Measurements from ENCODE around the gene ZNRF4.
"Not testable (repeated sequence)": the region's sequence is repeated elsewhere in the genome, so short reads cannot be mapped to it uniquely, and the experiment has no call there.

The ZNRF4 gene

DNA sequence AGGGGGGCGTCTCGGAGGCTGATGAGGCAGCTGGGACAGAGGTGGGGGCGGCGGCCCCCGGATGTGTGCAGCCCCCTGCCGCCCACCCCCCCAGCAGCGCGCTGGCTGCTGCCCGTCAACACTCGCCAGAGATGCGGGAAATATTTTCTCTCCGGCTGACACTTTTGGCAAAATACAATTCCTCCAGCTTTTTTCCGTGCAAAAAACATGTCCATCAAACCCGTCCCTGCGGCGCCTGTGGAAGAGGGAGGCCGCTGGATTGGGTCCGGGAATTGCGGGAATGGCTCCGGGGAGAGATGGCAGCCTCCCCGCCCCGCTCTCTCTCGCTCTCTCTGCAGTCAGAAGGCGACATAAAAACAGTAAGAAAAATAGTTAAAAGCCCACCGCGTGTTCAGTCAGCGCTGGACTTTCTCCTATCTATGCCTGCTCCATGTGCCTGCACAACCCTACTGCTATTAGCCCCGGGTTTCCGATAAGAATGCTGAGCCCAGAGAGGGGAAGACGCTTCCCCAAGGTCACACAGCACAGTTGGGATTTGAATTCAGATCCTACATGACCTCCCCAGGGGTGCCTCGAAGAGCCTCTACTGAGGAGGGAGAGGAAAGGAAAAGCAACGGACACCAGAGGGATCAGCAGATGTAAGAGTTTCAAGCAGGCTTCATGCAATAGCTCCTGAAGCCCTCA, 23.2 kb downstream of the ZNRF4 start:
- DNase-seq = no peak

DNA sequence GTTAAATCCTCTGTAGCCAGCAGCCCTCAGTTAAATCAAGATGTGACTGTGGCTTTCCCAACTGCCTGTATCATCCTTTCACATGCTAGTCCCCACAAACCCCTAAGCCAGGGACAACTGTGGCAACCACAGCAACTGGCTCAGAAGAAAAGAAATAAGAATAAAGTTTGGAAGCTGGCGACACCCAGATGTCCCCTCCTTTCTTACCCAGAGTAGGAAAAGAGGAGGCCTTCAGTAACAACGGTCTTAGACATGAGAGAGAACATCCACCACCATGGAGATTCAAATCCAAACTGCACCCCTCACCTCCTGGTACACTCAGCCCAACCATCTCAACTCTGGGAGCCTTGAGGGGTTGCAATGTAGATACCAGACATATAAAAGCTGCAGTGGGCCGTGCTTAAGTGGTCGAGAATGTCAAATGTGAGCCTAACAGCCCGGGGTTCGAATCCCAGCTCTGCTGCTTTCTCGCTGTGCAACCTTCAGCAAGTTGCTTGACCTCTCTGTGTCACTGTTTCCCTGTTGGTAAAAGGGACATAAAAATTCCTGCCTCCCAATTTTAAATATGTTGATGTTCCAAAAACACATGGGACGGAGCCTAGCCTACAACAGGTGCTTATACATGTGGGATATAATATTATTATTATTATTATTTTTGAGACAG, 23.8 kb downstream of the ZNRF4 start:
- DNase-seq = no peak

DNA sequence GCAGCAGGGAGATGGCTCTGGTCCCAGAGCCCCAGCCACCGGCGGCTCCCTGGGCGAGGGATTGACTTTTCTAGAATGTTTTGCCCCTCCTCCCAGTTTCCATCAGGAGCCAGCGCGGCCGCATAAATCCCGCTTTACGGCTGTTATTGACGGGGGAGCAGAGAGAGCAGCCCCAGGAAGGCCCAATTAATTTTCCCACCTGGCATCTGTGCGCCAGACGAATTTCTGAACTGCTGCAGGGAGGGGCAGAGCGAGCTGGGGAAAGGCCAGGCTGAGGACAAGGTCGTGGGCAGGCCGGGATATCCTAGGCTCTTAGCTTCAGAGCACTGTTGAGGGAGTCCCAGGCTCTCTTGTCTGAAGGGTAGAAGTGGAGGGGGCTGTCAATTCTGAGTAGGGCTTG, 24.7 kb downstream of the ZNRF4 start:
- DNase-seq = no peak

DNA sequence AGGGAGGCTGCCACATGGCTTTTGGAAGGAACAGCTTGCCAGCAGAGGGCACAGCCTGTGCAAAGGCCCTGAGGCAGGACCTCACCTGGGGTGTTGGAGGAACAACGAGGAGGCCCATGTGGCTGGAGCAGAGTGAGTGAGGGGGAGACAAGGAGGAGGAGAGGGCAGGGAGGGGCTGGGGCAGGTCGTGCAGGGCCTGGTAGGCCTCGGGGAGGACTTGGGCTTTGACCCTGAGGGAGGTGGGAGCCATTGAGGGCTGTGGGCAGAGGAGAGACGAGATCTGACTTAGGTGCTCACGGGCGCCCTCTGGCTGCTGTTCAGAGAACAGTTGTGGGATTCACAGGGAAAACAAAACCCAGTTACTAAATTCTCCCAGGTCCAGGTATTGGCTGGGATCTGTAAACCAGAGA, 25.2 kb downstream of the ZNRF4 start:
- DNase-seq = no peak

DNA sequence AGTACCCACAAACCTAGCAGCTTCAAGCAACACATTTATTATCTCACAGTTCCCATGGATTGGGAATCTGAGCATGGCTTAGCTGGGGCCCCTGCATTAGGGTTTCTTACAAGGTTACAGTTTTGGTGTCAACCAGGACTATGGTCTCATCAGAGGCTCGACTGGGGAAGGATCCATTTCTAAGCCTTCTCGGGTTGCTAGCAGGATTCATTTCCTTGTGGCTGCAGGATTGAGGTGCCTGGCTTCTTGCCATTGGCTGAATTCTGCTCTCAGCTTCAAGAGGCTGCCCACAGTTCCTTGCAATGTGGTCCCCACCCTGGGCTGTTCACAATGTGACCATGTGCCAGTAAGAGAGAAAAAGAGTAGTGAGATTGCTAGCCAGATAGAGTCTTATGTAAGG, 26.7 kb downstream of the ZNRF4 start:
- no peak for DNase-seq

DNA sequence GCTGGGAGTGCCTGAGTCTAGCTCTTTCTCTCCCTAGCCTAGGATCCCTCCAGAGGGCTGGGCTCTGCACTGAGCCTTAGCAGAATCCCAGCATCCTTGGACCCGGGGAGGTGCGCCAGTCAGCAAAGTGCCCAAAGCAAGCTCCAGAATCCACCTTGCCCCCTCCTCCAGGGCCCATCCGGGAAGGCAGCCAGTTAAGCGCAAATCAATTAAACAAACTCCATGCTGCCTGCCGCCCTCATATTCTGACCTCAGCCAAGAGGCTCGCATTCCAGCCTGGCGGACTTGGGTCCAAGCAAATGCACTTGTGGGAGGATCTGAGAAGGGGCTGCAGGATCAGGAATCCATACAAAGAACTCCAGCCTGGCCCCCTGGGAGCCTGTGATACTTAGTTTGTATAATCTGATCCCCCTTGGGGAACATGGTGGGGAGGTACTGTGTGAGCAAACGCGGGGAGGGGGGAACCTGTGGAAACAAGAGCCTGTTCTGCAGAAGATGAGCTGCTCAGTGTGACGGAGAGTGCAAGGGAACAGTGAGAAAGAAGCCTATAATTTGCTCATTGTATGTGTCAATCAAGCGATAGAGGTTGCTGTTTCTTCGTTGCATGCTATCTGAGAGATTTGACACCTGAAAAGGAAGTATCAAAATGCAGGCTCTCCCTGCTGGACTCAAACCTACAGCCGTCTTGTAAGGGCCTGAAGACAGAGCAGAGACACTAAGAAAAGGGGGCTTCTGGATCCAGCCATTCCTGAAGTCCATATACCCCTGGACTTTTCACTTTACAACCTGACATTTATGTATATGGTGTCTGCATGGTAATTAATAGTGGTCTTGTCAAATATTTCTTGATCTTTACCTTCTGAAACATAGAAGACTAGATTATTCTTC, 29.4 kb downstream of the ZNRF4 start:
- DNase-seq = no peak

DNA sequence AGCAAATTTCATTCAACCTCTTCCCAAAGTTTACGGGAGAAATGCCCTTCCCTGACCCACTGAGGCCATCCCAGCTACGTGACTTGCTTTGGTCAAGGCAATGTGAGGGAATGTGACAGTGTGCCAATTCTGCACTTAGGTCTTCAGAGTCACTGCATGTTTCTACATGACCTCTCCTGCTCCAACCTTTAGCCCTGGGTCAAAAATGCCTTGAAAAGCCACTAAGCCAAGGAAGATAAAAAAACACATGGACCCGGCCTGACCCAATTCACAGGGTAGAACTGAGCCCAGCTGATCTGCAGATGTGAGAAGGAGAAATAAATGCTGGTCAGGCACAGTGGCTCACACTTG, 30.0 kb downstream of the ZNRF4 start:
- DNase-seq = no peak

DNA sequence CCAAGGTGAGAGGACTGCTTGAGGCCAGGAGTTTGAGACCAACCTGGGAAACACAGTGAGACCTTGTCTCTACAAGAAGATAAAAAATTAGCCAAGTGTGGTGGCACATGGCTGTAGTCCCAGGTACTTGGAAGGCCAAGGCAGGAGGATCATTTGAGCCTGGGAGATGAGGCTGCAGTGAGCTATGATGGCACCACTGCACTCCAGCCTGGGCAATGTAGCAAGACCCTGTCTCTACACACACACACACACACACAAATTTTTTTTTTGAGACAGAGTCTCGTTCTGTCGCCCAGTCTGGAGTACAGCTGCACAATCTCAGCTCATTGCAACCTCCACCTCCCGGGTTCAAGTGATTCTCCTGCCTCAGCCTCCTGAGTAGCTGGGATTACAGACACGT, 30.4 kb downstream of the ZNRF4 start:
- DNase-seq = not testable (repeated sequence)

DNA sequence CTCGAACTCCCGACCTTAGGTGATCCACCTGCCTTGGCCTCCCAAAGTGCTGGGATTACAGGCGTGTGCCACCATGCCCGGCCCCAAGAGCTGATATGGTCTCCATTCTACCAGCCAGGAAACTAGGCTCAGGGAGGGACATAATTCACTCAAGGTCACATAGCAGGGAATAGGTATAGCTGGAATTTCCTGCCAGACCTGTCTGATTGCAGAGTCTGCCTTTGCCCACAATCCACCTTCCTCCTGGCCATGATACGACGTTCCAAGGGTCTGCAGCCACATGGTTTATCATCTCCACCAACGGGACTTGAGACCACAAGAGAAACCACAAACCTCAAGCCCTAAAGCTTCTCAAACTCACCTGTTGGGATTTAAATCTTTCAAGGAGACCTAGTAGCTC, 32.0 kb downstream of the ZNRF4 start:
- peak; percentile 71 for DNase-seq

DNA sequence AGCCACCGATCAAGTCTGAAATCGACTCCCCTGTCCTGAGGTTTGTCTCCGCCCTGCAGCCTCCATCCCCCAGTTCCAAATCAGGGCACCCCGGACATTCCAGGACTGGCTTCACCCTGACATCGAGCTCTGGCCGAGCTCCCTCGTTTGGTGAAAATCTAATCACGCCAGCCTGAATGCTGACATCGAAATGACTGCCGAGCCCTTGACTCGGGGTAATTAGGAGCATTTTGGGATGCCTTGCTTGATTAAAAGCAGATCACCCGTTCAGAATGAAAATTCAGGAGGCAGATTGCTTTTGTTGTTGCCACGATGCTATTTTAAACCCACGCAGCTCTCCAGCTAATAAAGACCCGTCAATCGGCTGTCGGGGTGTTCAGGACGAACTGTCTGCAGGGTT, 34.3 kb downstream of the ZNRF4 start:
- DNase-seq = no peak

DNA sequence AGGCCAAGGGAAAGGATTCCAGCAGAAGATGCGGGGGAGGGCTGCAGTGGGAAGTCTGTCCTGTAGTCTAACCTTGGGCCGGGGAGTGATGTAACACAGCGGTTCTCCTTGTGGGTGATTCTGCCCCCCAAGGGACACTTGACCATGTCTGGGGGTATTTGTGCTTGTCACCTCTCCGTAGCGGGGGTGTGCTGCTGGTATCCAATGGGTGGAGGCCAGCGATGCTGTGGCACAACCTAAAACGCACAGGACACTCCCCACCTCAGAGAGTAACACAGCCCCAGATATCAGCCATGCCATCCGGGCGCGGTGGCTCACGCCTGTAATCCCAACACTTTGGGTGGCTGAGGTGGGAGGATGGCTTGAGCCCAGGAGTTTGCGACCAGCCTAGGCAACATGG, 36.3 kb downstream of the ZNRF4 start:
- DNase-seq = no peak

DNA sequence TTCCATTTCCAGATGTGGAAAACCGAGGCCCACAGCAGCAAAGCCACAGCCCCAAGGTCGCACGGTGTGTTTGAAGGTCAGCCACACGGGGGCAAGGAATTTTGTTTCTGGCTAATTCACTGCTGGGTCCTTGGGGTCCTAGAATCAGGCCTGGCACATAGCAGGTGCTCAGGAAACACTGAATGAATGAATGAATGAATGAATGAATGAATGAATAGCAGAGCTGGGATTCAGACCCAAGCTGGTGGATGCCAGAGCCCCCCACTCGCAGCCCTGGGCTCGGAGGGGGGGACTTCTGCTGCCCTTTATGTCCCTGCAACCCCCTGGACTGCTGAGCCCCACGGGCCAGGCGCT, 37.0 kb downstream of the ZNRF4 start:
- DNase-seq = no peak

DNA sequence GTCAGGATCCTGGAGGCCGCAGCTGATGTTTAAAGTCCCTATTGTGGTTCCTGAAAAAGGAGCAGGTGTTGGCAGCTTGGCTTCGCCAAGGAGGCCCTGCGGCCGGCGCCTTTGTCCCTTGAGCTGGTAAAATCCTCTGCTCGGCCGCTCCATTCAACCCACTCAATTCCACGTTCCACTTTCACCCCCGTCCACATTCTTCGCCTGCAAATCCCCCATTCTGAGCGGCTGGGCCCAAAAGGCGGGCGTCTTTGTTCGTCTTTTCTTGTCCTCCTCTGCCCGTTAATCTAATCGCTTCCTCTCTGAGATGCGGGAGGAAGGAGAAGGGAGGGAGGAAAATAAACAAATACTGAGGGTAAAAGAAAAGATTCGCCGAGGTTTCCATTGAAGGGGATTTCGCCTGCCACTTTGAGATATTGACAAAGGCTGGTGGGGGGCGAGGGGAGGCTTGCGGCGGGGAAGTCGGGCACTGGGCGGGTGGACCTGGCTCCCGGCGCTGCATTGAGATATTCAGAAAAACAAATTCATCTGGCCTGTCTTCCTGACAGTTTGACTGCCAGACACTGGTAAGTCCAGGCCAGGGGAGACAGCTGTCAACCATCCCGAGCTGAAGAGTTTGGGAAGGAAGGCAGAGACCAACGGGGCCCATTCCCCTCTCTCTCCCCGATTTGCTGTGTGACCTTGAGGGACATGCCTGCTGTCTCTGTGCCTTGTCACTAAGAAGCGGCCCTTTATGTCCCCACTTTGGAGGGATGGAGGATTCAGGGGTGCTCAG, 37.6 kb downstream of the ZNRF4 start:
- no peak for DNase-seq

DNA sequence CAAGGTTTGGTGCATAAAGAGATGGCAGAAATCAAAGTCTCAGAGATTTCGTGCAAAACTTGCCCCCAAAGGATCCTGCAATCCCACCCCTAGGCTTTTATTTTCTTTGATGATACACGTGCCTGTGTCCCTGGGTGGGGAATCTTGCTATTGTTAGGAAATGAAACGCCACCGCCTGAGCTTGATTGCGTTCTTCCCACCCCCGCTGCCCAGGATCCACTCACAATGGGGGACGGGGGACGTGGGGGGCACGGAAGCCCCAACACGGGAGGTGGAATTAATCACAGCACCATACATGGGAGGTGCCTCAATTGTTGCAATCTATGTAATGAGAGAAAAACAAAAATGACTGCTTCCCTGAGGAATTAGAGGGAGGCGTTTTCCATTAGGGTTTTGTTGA, 39.6 kb downstream of the ZNRF4 start:
- DNase-seq = no peak

DNA sequence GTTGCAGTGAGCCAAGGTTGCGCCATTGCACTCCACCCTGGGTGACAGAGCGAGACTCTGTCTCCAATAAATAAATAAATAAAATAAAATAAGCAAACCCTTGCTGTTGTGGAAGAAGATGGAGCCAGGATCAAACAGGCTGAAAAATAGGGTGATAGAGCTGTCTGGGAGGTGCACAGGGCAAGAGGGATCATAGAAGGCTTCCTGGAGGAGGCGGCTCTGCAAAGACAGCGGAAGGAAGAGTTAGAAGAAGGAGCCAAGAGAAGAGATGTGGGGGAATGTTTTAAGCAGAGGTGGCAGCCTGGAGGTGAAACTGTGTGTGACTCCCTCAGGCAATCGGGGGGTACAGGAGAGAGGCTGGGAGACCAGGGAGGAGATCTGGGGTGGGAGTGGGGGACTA, 40.6 kb downstream of the ZNRF4 start:
- no peak for DNase-seq

DNA sequence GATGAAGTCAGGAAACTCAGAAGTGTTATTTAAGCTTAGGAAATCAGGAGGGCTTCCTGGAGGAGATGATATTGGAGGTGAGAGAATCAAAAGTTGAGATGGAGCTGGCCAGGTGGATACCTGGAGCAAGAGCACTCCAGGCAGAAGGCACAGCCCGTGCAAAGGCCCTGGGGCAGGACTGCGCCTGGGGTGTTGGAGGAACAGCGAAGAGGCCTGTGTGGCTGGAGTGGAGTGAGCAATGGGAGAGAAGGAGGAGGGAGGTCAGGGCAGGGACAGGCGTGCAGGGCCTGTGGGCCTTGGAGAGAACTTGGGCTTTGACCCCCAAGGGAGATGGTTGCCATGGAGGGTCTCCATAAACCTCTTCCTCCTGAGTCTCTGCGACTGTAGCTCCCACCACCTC, 42.1 kb downstream of the ZNRF4 start:
- no peak for DNase-seq

DNA sequence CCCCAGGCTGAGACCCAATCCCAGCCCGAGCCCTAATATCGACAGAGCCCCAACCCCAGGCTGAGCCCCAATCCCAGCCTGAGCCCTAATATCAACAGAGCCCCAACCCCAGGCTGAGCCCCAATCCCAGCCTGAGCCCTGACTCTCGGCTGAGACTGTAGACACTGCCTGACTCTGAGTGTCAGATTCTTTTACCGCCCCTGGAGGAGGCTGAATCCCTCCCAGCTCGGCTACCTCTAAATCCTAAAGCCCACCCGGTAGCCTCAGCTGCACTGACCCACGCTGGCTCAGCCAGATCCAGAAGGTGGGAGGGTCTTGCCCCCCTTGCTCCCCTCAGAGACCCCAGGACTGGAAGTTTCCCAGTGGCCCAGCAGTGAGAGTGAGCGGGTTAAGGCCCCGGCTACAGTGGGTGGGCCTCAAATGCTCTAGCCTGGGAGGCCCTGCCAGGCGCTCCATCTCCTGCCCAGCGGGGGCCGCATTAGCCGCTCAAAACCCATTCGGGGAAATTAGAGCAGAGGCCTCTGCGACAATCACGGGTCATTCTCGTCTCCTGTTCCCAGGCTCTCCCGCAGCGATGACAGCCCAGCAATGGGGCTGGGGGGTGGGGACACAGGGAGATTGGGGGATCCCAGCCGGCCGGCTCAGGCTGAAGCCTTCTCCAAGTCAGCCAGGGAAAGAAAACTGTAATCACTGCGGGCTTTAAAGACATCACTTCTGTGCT, 43.8 kb downstream of the ZNRF4 start:
- no peak for DNase-seq

DNA sequence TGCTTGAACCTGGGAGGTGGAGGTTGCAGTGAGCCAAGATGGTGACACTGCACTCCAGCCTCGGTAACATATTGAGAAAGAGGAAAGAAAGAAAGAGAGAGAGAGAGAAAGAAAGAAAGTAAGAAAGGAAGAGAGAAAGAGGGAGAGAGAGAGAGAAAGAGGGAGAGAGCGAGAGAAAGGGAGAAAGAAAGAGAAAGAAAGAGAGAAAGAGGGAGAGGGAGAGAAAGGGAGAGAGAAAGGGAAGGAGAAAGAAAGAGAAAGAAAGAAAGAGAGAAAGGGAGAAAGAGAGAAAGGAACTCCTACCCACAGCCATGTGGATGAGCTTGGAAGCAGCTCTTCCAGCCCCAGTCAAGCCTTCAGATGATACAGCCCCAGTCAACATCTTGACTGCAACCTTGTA, 46.7 kb downstream of the ZNRF4 start:
- DNase-seq = no peak

DNA sequence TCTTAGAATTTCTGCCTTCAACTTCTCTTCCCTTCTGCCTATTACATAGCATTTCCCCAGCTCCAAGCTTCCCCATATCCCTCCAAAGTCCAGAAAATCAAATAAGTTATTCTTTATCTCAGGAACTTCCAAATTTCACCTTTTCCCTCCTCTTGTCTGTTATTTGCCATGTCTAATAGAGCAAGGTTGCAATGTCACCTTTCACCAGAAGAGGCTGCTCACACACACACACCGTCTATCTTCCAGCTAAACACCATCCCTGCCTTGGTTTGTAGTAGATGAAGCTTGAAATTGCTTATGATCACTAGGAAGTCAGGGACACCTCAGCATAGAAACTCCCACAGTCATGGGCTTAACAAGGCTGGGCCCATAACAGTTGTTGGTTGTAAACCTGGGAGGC, 48.4 kb downstream of the ZNRF4 start:
- DNase-seq = no peak

DNA sequence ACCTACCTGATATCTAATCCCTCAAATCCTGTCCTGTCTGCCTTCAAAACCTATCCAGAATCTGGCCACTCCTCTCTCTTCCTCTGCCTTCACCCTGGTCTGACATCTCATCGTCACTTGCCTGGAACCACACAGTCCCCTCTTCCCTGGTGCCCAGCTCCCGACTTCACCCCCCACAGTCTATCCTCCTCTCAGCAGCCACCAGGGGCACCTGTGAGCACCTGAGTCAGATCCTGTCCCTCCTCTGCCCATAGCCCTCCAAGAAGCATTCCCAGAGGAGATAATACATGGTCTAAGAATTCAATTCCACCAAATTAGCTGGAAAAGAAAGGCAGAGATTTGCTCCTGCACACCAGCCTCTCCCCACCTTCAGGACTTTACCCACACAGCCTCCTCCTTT, 48.9 kb downstream of the ZNRF4 start:
- no peak for DNase-seq
